Effector memory CD4-positive, alpha-beta T cell (primary cell): ENCODE results near the gene NELL1.

Experiments
- DNase-seq, 3 donors: peaks; one replicate each; pipeline ENCODE4 v3.0.0-alpha.2; 2020
- H3K27ac ChIP-seq: 2 replicates; pipeline ENCODE4 v1.7.0; 2013; ENCODE audit warnings: mild to moderate bottlenecking, low read length, moderate library complexity; ENCODE audit not compliant: insufficient read depth, poor library complexity, severe bottlenecking
- H3K27me3 ChIP-seq: replicated peaks from 2 replicates; pipeline ENCODE4 v1.7.0; 2013; ENCODE audit warnings: mild to moderate bottlenecking, low read length; ENCODE audit not compliant: insufficient read depth, control insufficient read depth, poor library complexity, severe bottlenecking
- H3K36me3 ChIP-seq: 2 replicates; pipeline ENCODE4 v1.7.0; 2013; ENCODE audit warnings: mild to moderate bottlenecking, low read length, moderate library complexity; ENCODE audit not compliant: control insufficient read depth, insufficient read depth
- H3K4me1 ChIP-seq: 2 replicates; pipeline ENCODE4 v1.7.0; 2013; ENCODE audit warnings: low read length, mild to moderate bottlenecking; ENCODE audit not compliant: control insufficient read depth, insufficient read depth, poor library complexity, severe bottlenecking
- H3K4me3 ChIP-seq: 2 replicates; pipeline ENCODE4 v1.7.0; 2013; ENCODE audit warnings: low read length, low read depth, mild to moderate bottlenecking; ENCODE audit not compliant: insufficient read depth, poor library complexity, severe bottlenecking
- H3K9me3 ChIP-seq: 2 replicates; pipeline ENCODE4 v1.7.0; 2013; ENCODE audit warnings: mild to moderate bottlenecking, low read length, moderate library complexity; ENCODE audit not compliant: control insufficient read depth

NELL1 gene

GRCh38 chr11:20759541-20759940 is 90.2 kb downstream of the NELL1 start:
- no peak overlapping the region for H3K27ac ChIP-seq
- H3K9me3 ChIP-seq = no peaks in the 10 kb centered on the region
- no peaks in the 10 kb centered on the region for H3K4me1 ChIP-seq
- H3K27me3 ChIP-seq = no peaks in the 10 kb centered on the region
- H3K36me3 ChIP-seq = no peaks in the 10 kb centered on the region
- no peak overlapping the region for H3K4me3 ChIP-seq
- no peak for DNase-seq

- no peaks in the 10 kb centered on the region for H3K9me3 ChIP-seq
- no peak overlapping the region for H3K27ac ChIP-seq
- no peaks in the 10 kb centered on the region for H3K27me3 ChIP-seq
- H3K4me1 ChIP-seq = no peaks in the 10 kb centered on the region
- H3K36me3 ChIP-seq = no peaks in the 10 kb centered on the region
- no peak overlapping the region for H3K4me3 ChIP-seq
- DNase-seq = no peak
Measured at GRCh38 chr11:20760811-20761210, 91.4 kb downstream of the NELL1 start.

GRCh38 chr11:20762116-20762844 is 92.9 kb downstream of the NELL1 start:
- no peaks in the 10 kb centered on the region for H3K9me3 ChIP-seq
- no peak for DNase-seq
- H3K27me3 ChIP-seq = no peaks in the 10 kb centered on the region
- no peaks in the 10 kb centered on the region for H3K4me1 ChIP-seq
- no peak overlapping the region for H3K4me3 ChIP-seq
- H3K36me3 ChIP-seq = no peaks in the 10 kb centered on the region
- H3K27ac ChIP-seq = no peak overlapping the region

GRCh38 chr11:20762980-20763379 is 93.6 kb downstream of the NELL1 start:
- DNase-seq = no peak
- no peak overlapping the region for H3K4me3 ChIP-seq
- no peaks in the 10 kb centered on the region for H3K36me3 ChIP-seq
- H3K9me3 ChIP-seq = no peaks in the 10 kb centered on the region
- no peaks in the 10 kb centered on the region for H3K4me1 ChIP-seq
- no peak overlapping the region for H3K27ac ChIP-seq
- no peaks in the 10 kb centered on the region for H3K27me3 ChIP-seq

- Histone ChIP-seq H3K4me3 (no peak overlapping the region), H3K27me3 (no peaks in the 10 kb centered on the region), H3K27ac (no peak overlapping the region), H3K4me1 (no peaks in the 10 kb centered on the region), H3K36me3 (no peaks in the 10 kb centered on the region), H3K9me3 (no peaks in the 10 kb centered on the region)
- DNase-seq = no peak
Measured at GRCh38 chr11:20770414-20770946, 101.1 kb downstream of the NELL1 start.

GRCh38 chr11:20771026-20771425 is 101.6 kb downstream of the NELL1 start:
- no peaks in the 10 kb centered on the region for H3K4me1 ChIP-seq
- H3K27me3 ChIP-seq = no peaks in the 10 kb centered on the region
- H3K4me3 ChIP-seq = no peak overlapping the region
- H3K27ac ChIP-seq = no peak overlapping the region
- H3K36me3 ChIP-seq = no peaks in the 10 kb centered on the region
- no peaks in the 10 kb centered on the region for H3K9me3 ChIP-seq
- no peak for DNase-seq

- H3K4me1 ChIP-seq = no peaks in the 10 kb centered on the region
- no peak overlapping the region for H3K4me3 ChIP-seq
- H3K27ac ChIP-seq = no peak overlapping the region
- no peak for DNase-seq
- H3K27me3 ChIP-seq = no peaks in the 10 kb centered on the region
- no peaks in the 10 kb centered on the region for H3K9me3 ChIP-seq
- H3K36me3 ChIP-seq = no peaks in the 10 kb centered on the region
Measured at GRCh38 chr11:20771681-20772080, 102.3 kb downstream of the NELL1 start.

GRCh38 chr11:20775331-20775730 is 105.9 kb downstream of the NELL1 start:
- no peaks in the 10 kb centered on the region for H3K9me3 ChIP-seq
- no peak overlapping the region for H3K4me3 ChIP-seq
- no peaks in the 10 kb centered on the region for H3K27me3 ChIP-seq
- no peaks in the 10 kb centered on the region for H3K4me1 ChIP-seq
- no peaks in the 10 kb centered on the region for H3K36me3 ChIP-seq
- DNase-seq = no peak
- no peak overlapping the region for H3K27ac ChIP-seq

- Histone ChIP-seq H3K4me1 (no peaks in the 10 kb centered on the region), H3K9me3 (no peaks in the 10 kb centered on the region), H3K27ac (no peak overlapping the region), H3K4me3 (no peak overlapping the region), H3K36me3 (no peaks in the 10 kb centered on the region), H3K27me3 (no peaks in the 10 kb centered on the region)
- no peak for DNase-seq
Measured at GRCh38 chr11:20782775-20783174, 113.4 kb downstream of the NELL1 start.

- no peaks in the 10 kb centered on the region for H3K9me3 ChIP-seq
- DNase-seq = no peak
- H3K27ac ChIP-seq = no peak overlapping the region
- no peaks in the 10 kb centered on the region for H3K4me1 ChIP-seq
- no peaks in the 10 kb centered on the region for H3K36me3 ChIP-seq
- no peak overlapping the region for H3K4me3 ChIP-seq
- H3K27me3 ChIP-seq = no peaks in the 10 kb centered on the region
Measured at GRCh38 chr11:20783220-20783619, 113.8 kb downstream of the NELL1 start.
